C4-2B (cell line): ENCODE data around the gene LHFPL6.

Experiments
- H3K27ac ChIP-seq: fragments of 450-650 bp; 2 replicates; pipeline ENCODE4 v1.5.1; 2017
- ZFX ChIP-seq: fragments of 450-650 bp; IDR thresholded peaks from 2 replicates; pipeline ENCODE4 v1.6.1; 2017
- TF ChIP-seq, protein P1 (sequence below): fragments of 450-650 bp; conservative IDR thresholded peaks from 2 replicates; pipeline ENCODE4 v1.5.1; 2017; ENCODE audit warnings: mild to moderate bottlenecking

Gene LHFPL6

DNA sequence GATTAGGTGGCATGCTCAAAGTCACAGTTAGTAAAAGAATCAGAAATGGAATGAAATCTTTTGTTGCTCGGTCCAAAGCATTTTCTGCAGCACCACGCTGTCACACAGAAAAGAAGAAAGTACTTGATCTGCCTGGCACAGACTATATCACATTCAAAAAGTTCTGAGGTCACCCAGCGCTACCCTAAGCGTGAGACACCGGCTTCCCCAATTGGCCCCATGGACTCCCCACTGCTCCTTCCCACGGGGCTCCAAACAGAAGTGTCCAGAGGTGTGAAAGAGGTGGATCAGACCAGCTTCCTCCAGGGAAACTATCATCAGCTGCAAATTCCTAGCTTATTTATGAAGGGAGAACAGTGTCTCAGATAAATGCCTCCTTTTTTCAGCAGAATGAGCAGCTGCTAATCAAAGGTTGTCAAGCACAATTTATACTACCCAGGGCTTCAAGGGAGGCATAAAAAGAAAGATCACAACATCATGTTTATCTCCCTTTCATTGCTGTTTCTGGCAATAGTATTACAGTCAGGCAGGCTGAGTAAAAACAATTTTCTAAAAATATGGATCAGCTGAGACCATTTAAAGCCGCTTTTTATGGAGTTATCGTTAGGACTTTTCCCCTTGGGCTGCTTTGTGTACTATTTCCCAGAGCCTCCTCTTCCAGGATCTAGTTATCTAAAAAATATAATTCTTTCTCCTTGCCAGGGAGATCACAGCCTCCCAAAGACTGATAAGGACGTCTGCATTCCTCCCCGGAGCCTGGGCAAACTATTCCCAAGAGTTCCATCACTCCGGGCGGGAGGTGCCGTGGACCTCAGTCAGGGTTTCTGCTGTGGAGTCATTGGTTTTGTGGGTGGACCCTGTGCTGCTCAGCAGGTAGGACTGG is 208.0 kb downstream of the LHFPL6 start:
- H3K27ac ChIP-seq, result no peak overlapping the region
- TF ChIP-seq, protein P1, sequence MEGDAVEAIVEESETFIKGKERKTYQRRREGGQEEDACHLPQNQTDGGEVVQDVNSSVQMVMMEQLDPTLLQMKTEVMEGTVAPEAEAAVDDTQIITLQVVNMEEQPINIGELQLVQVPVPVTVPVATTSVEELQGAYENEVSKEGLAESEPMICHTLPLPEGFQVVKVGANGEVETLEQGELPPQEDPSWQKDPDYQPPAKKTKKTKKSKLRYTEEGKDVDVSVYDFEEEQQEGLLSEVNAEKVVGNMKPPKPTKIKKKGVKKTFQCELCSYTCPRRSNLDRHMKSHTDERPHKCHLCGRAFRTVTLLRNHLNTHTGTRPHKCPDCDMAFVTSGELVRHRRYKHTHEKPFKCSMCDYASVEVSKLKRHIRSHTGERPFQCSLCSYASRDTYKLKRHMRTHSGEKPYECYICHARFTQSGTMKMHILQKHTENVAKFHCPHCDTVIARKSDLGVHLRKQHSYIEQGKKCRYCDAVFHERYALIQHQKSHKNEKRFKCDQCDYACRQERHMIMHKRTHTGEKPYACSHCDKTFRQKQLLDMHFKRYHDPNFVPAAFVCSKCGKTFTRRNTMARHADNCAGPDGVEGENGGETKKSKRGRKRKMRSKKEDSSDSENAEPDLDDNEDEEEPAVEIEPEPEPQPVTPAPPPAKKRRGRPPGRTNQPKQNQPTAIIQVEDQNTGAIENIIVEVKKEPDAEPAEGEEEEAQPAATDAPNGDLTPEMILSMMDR, result no peak
- no peak for TF ChIP-seq ZFX

DNA sequence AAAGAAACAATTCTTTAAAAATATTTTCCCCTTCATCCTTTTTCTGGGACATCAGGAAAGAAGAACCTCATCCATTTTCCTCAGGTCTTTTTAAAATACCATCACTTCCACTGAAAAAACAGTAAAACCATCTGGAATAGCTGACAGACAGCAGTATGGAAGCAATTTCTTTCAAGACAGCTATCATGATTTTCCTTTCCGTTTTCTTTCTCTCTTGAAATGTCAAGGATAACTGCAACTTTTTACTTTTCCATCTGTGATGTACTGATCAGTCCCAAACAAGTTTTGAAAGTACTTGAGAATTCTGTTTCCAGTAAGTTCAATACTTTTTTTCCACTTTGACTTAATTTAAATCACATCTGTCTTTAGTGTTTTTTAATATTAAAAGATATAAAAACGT is 211.2 kb downstream of the LHFPL6 start:
- H3K27ac ChIP-seq, result no peak overlapping the region
- TF ChIP-seq, protein P1, result no peak
- no peak for TF ChIP-seq ZFX

DNA sequence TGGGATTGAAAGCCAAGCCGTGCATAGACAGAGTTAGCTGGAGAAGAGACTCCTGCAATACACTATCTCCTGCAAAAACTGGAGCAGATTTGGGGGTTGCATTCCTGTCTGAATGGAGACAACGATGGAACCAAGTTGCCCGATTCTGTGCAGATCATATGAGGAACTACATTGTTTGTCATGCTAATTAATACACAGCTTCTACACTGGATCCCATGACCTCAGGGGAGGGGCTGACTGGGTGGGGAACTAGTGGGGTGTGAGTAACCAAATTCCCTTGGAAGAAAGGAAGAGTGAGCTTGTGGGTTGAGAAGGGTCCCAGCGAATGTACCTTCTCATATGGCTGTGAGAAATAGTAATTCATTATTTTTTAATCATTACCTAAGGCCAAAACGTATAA is 214.0 kb downstream of the LHFPL6 start:
- TF ChIP-seq ZFX, result no peak
- TF ChIP-seq, protein P1, result no peak
- H3K27ac ChIP-seq, result no peak overlapping the region

DNA sequence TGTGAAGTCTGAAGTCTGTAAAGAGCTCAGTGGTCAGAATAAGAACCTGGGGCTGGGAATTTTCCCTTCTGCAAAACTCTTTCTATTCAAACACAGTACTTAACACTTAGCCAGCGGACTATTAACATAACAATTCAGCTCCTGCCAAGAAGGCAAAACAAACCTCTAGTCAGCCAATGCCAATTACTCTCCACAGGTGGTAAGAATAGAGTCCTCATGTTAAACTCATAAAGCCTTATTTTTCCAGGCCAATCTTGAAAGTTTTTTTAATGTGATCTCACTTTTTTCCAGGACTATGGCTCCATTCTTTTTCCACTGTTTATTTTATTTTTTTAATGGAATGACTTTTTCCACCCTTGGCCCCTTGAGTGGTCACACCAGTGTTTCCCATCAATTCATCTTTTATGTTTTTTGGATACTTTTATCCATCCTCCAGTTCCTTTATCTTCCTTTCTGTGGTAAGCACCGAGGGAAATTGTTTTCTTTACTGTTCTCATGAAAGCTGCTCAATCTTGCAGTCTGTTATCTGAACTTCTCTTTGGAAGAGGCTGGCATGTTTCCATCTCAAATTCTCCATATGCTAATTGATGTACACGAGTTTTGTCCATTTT is 217.3 kb downstream of the LHFPL6 start:
- H3K27ac ChIP-seq, result no peak overlapping the region
- TF ChIP-seq ZFX, result no peak
- TF ChIP-seq, protein P1, result no peak

DNA sequence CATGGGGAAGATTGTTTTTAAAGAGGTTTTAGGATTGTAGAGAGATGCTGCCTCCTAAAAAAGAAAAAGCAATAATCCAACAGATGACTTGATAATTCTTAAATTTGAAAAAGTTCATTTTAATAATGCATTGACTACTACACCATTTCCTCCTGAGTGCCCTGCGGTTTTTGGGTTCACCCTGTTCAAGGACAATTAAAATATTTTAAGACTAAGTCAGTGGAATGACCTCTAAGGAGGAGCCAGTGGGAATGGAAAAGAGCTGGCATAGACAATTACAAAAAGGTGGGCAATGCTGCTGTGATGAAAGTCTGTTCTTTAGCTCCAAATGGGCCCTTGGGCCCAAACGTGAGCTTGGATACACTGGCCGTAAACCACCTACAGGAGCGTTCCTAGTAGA is 217.8 kb downstream of the LHFPL6 start:
- no peak overlapping the region for H3K27ac ChIP-seq
- no peak for TF ChIP-seq ZFX
- TF ChIP-seq, protein P1, result no peak

DNA sequence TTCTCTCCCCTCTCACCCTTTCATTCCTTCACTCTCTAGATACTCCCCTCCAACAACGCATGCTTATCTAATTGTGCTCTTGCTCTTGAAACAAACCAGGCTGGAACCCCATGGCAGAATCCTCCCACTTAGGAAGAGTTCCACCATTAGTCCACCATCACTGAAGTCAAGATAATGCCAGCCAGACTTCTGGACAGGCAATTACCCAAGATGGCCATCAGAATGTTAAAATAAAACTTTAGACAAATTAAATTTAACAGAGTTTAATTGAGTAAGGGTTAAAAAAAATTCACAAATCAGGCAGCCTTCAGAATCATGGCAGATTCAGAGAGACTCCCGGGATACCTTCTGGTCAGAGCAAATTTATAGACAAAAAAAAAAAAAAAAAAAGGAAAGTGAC is 221.5 kb downstream of the LHFPL6 start:
- H3K27ac ChIP-seq, result no peak overlapping the region
- TF ChIP-seq, protein P1, result no peak
- TF ChIP-seq ZFX, result no peak
